ENCODE measurements around the gene IRF8.

Gene IRF8

GRCh38 chr16:85961988-85962915 is 63.3 kb downstream of the IRF8 start:
- no peak for DNase-seq

GRCh38 chr16:85963753-85964285 is 64.9 kb downstream of the IRF8 start:
- DNase-seq = no peak

- DNase-seq = no peak
Measured at GRCh38 chr16:85965125-85965524, 66.2 kb downstream of the IRF8 start.

- no peak for DNase-seq
Measured at GRCh38 chr16:85967111-85967510, 68.1 kb downstream of the IRF8 start.

GRCh38 chr16:85968041-85968920 is 69.3 kb downstream of the IRF8 start:
- no peak for DNase-seq

GRCh38 chr16:85969159-85969558 is 70.2 kb downstream of the IRF8 start:
- no peak for DNase-seq

- no peak for DNase-seq
Measured at GRCh38 chr16:85969591-85969990, 70.6 kb downstream of the IRF8 start.

GRCh38 chr16:85970016-85970733 is 71.2 kb downstream of the IRF8 start:
- no peak for DNase-seq

- DNase-seq = no peak
Measured at GRCh38 chr16:85970738-85971137, 71.8 kb downstream of the IRF8 start.

Measured in activated naive CD4-positive, alpha-beta T cell (primary cell).